ENCODE data around the gene WDFY4.

The WDFY4 gene

GRCh38 chr10:48929413-48929990 lies 244.8 kb downstream of the WDFY4 start:
- Mint-ChIP-seq H3K36me3 (no peaks in the 10 kb centered on the region), H3K4me1 (no peaks in the 10 kb centered on the region), H3K4me3 (no peak overlapping the region), H3K9me3 (no peaks in the 10 kb centered on the region), H3K27ac (no peak overlapping the region)
- DNase-seq (ENCODE audit: low spot score in 2 of 2) (no peak), ATAC-seq (no peak)

GRCh38 chr10:48931188-48931587 lies 246.5 kb downstream of the WDFY4 start:
- DNase-seq (ENCODE audit: low spot score in 2 of 2) (no peak), ATAC-seq (no peak)
- no peaks in the 10 kb centered on the region for H3K4me1 Mint-ChIP-seq
- H3K4me3 Mint-ChIP-seq = no peak overlapping the region
- no peaks in the 10 kb centered on the region for H3K9me3 Mint-ChIP-seq
- no peak overlapping the region for H3K27ac Mint-ChIP-seq
- no peaks in the 10 kb centered on the region for H3K36me3 Mint-ChIP-seq

DNA sequence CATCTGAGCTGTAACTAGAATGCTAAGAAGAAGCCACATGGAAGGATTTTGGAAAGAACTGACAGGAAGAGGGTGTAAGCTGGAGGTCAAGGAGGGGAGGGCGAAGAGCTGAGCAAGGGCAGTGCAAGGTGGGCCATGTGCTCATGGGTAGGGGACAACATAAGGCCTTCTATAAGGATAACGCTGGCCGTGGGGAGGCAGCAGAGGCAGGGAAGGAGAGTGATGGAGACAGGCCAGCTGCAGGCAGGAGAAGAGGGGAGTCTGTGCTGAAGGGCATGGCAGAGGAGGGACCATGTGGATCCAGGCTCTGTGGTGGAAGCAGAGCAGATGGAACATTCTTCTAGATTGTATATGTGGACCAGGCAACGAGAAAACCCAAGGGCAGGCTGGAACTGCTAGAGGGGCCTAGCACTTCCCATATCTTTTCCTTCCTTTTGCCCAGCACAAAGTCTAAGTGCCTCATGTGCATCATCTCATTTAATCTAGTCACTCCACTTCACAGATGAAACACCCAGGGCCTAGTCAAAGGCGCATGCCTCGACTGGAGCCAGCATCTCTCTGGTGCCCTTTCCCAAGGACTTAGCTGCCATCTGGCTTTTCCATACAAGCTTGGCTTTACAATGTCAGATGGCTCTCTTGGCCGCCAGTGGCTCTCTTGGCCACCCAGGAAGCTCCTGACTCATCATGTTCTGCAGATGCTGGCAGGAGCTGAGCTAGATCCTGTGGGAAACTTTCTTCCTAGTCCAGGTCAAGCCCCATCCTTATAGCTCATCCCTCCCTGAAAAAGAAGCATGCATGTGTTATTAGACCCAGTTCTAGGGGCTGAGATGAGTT lies 248.4 kb downstream of the WDFY4 start:
- no peaks in the 10 kb centered on the region for H3K9me3 Mint-ChIP-seq
- no peak overlapping the region for H3K4me3 Mint-ChIP-seq
- DNase-seq (ENCODE audit: low spot score in 2 of 2) = no peak
- H3K4me1 Mint-ChIP-seq = no peaks in the 10 kb centered on the region
- no peaks in the 10 kb centered on the region for H3K36me3 Mint-ChIP-seq
- ATAC-seq = no peak
- no peak overlapping the region for H3K27ac Mint-ChIP-seq

DNA sequence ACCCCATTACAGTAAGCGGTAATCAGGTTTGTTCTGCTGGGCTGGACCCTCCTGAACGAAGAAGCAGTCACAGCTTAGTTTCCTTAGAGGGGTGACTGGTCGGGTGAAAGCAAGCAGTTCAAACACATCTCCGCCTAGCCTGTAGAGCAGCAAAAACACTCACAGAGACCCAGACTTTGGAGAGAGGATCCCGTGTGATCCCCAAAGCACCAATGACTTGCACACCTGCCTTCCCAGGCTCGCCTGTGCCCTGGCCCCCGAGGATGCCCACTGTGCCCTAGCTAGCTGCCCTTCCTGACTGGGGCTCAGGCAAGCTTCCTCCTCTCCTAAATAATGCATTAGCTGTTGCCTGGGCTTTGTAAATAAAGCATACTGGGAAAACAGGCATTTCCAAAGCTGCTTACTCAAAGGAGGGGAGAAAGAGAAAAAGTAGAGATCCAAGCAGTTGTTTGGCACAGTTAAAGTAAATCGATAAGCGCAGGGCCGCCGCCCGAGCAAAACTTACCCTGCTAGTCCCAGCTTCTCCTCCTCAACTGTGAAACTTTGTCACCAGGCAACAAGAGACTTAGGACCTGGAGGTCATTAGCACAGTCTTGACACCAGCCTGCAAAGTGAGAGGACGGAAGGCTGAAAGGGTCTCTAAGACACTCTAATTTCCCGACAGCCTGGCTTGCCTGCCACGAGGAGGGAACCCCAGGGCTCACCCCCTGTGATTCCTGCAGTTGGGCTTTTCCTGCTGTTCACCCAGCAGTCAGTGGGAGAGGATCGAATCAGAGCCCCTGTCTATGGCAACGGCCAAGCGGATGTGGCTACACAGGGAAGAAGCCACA lies 250.2 kb downstream of the WDFY4 start:
- Mint-ChIP-seq H3K4me3 (no peak overlapping the region), H3K36me3 (no peaks in the 10 kb centered on the region), H3K9me3 (no peaks in the 10 kb centered on the region), H3K4me1 (no peaks in the 10 kb centered on the region), H3K27ac (no peak overlapping the region)
- ATAC-seq = no peak
- DNase-seq (ENCODE audit: low spot score in 2 of 2) = no peak

DNA sequence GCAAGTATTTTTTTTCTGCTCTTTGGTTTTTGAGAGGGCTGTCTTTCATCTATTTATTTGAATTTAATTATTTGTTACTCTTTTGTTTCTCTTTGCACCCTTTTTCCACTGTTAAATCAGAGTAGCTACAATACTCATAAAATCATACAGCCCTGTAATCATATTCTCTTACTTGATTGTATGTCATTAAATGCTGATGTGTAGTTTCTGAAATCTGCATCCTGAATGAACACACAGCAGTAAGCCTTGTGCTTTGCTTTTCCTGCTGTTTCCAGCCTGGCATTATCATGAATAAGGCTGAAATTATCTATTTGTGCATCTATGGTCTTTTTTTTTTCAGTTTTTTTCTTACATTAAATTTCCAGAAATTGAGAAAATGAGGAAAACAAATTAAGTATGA lies 250.9 kb downstream of the WDFY4 start:
- DNase-seq (ENCODE audit: low spot score in 2 of 2) = no peak
- Mint-ChIP-seq H3K27ac (no peak overlapping the region), H3K4me1 (no peaks in the 10 kb centered on the region), H3K9me3 (no peaks in the 10 kb centered on the region), H3K4me3 (no peak overlapping the region), H3K36me3 (no peaks in the 10 kb centered on the region)
- no peak for ATAC-seq

DNA sequence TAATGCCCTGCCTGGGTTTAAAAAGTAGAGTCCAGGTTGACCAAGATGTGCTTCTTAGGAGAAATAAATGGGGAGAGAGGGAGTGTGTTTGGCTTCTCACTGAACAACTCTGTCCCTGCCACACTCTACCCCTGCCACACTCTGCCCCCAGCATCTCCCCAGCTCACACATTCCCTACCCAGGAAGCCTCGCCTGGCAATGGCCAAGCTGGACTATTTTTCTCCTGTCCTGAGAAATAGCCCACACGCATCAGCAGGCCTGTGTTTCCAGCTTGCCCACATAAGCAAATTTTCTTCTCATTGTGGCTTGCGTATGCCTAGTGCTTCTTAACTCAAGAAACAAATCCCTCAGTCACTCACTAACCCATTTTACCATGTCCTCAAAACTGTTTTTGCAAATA lies 253.1 kb downstream of the WDFY4 start:
- Mint-ChIP-seq H3K27ac (no peak overlapping the region), H3K4me3 (no peak overlapping the region), H3K9me3 (no peaks in the 10 kb centered on the region), H3K36me3 (no peaks in the 10 kb centered on the region), H3K4me1 (no peaks in the 10 kb centered on the region)
- DNase-seq (ENCODE audit: low spot score in 2 of 2) = no peak
- no peak for ATAC-seq

- Mint-ChIP-seq H3K4me1 (no peaks in the 10 kb centered on the region), H3K4me3 (no peak overlapping the region), H3K27ac (no peak overlapping the region), H3K36me3 (no peaks in the 10 kb centered on the region), H3K9me3 (no peaks in the 10 kb centered on the region)
- DNase-seq (ENCODE audit: low spot score in 2 of 2) (no peak), ATAC-seq (no peak)
Measured at GRCh38 chr10:48938281-48938680, 253.6 kb downstream of the WDFY4 start.

GRCh38 chr10:48938990-48939536 lies 254.4 kb downstream of the WDFY4 start:
- Mint-ChIP-seq H3K27ac (no peak overlapping the region), H3K4me1 (no peaks in the 10 kb centered on the region), H3K36me3 (no peaks in the 10 kb centered on the region), H3K9me3 (no peaks in the 10 kb centered on the region), H3K4me3 (no peak overlapping the region)
- DNase-seq (ENCODE audit: low spot score in 2 of 2) = no peak
- ATAC-seq = peak; percentile 23

GRCh38 chr10:48939790-48940325 lies 255.2 kb downstream of the WDFY4 start, which contains the start of gene LRRC18:
Gene LRRC18, minus strand, starts transcription at chr10:48939840. Its CDS starts 25,685 bp downstream, at chr10:48914155.
- ATAC-seq (no peak), DNase-seq (ENCODE audit: low spot score in 2 of 2) (no peak)
- H3K27ac Mint-ChIP-seq = no peak within 1 kb of the TSS
- H3K36me3 Mint-ChIP-seq = no peaks in the 10 kb centered on the region
- H3K4me3 Mint-ChIP-seq = no peak within 1 kb of the TSS
- no peaks in the 10 kb centered on the region for H3K4me1 Mint-ChIP-seq
- no peaks in the 10 kb centered on the region for H3K9me3 Mint-ChIP-seq

DNA sequence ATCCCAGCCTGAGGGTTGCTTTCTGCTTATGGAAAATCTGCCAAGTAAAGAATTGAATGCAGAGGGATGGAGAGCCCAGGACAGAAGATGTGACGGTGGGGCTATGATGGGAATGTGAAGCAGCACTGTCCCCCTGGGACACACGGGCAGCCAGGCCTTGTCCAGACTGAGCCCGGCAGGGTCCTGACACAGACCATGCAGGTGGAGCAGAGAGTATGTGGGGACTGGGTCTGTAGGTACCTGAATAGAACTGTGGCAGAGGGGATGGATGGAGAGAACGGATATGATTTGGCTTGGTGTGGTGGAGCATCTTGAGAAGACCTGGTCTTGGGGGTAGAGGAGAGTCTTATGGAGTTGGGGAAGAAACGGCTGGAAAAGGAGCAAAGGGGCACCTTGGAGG lies 255.7 kb downstream of the WDFY4 start:
- ATAC-seq (no peak), DNase-seq (ENCODE audit: low spot score in 2 of 2) (no peak)
- Mint-ChIP-seq H3K9me3 (no peaks in the 10 kb centered on the region), H3K4me1 (no peaks in the 10 kb centered on the region), H3K36me3 (no peaks in the 10 kb centered on the region), H3K27ac (no peak overlapping the region), H3K4me3 (no peak overlapping the region)

DNA sequence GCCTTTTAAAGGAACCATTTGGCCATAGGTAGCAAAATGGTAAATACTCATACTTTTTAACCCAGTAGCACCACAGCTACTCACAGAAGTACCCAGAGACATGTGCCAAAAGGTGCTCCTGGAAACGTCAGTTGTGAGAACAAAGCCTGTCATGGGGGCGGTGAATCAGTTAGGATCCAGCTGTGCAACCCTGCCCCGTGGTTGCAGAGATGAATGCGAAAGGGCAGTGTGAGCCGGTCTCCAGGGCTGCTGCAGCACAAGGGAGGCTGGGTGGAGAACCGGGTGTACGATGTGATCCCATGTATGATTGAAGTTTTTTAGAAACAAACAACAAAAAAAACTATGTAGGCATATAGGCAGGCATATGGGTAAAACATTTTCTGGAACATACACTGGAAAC lies 256.3 kb downstream of the WDFY4 start:
- DNase-seq (ENCODE audit: low spot score in 2 of 2) (no peak), ATAC-seq (no peak)
- H3K4me1 Mint-ChIP-seq = no peaks in the 10 kb centered on the region
- no peak overlapping the region for H3K27ac Mint-ChIP-seq
- H3K36me3 Mint-ChIP-seq = no peaks in the 10 kb centered on the region
- H3K9me3 Mint-ChIP-seq = no peaks in the 10 kb centered on the region
- no peak overlapping the region for H3K4me3 Mint-ChIP-seq

GRCh38 chr10:48941427-48942075 lies 256.9 kb downstream of the WDFY4 start:
- H3K4me1 Mint-ChIP-seq = no peaks in the 10 kb centered on the region
- ATAC-seq = no peak
- no peak for DNase-seq (ENCODE audit: low spot score in 2 of 2)
- H3K27ac Mint-ChIP-seq = no peak overlapping the region
- H3K9me3 Mint-ChIP-seq = no peaks in the 10 kb centered on the region
- no peaks in the 10 kb centered on the region for H3K36me3 Mint-ChIP-seq
- H3K4me3 Mint-ChIP-seq = no peak overlapping the region

- Mint-ChIP-seq H3K4me1 (no peaks in the 10 kb centered on the region), H3K27ac (no peak overlapping the region), H3K9me3 (no peaks in the 10 kb centered on the region), H3K4me3 (no peak overlapping the region), H3K36me3 (no peaks in the 10 kb centered on the region)
- ATAC-seq = no peak
- no peak for DNase-seq (ENCODE audit: low spot score in 2 of 2)
Measured at GRCh38 chr10:48943096-48943495, 258.4 kb downstream of the WDFY4 start.

DNA sequence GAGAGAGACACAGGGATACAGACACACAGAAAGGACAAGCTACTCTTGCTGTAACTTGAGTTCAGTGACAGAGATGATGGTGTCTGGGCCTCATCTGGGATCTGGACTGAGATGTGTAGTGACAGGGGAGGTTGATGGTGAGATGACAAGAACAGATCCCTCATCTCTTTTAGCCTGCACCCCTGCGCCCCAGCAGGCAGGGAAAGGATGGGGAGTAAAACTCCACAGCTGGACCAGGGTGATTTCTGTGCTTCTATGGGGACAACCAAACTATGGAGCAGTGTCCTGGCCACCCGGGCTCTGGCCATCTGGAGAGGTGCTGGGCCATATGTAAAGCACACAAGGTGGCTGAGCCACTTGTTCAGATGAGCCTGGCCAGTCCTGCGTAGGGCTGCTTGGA lies 259.5 kb downstream of the WDFY4 start:
- DNase-seq (ENCODE audit: low spot score in 2 of 2) (no peak), ATAC-seq (no peak)
- H3K36me3 Mint-ChIP-seq = no peaks in the 10 kb centered on the region
- H3K4me1 Mint-ChIP-seq = no peaks in the 10 kb centered on the region
- no peak overlapping the region for H3K4me3 Mint-ChIP-seq
- no peaks in the 10 kb centered on the region for H3K9me3 Mint-ChIP-seq
- H3K27ac Mint-ChIP-seq = no peak overlapping the region
